ENCODE results near the gene LRRC8D.

DNA sequence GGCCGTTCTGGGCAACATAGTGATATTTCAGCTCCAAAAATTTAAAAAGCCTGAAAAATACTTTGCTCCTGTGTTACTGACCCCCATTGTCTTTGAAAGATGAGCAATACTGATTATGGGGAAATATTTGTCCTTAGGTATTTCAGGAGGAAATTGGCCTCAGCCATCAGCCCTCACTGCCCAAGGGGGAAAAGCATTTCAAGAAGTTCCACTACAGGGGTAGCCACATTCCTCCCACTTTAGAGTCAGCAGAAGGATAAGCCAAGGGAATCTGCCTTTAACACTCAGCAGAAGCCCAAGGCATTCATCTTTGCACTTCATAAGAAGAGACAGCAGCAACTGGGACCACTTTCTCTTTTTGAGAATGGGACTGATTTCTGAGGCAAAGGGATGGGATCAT is 133.6 kb downstream of the LRRC8D start:
- TF ChIP-seq, protein P1, sequence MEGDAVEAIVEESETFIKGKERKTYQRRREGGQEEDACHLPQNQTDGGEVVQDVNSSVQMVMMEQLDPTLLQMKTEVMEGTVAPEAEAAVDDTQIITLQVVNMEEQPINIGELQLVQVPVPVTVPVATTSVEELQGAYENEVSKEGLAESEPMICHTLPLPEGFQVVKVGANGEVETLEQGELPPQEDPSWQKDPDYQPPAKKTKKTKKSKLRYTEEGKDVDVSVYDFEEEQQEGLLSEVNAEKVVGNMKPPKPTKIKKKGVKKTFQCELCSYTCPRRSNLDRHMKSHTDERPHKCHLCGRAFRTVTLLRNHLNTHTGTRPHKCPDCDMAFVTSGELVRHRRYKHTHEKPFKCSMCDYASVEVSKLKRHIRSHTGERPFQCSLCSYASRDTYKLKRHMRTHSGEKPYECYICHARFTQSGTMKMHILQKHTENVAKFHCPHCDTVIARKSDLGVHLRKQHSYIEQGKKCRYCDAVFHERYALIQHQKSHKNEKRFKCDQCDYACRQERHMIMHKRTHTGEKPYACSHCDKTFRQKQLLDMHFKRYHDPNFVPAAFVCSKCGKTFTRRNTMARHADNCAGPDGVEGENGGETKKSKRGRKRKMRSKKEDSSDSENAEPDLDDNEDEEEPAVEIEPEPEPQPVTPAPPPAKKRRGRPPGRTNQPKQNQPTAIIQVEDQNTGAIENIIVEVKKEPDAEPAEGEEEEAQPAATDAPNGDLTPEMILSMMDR (conservative IDR thresholded peaks at IDR 0.05; ENCODE audit: low read depth, low read length) = no peak
- TF ChIP-seq EZH2 (IDR thresholded peaks at IDR 0.05; ENCODE audit: low read length, unreplicated experiment) = no peak
